ENCODE data around the gene RPS19BP1.

GRCh38 chr22:39526736-39527171 is 5.8 kb downstream of the RPS19BP1 start:
- TF ChIP-seq CTCF (IDR thresholded peaks at IDR 0.05) (no peak), POLR2A (IDR thresholded peaks at IDR 0.05) (no peak)
